Nephron (organoid): ENCODE data around the gene LRRC56.

Experiments used
- H3K27ac Mint-ChIP-seq, 3 experiments: 2 replicates each; pipeline ENCODE4 v1.8.0; 2020; ENCODE audit warnings: mixed read lengths in 3 of 3, mild to moderate bottlenecking in 2 of 3, moderate library complexity in 1 of 3
- H3K27me3 Mint-ChIP-seq: 2 replicates; pipeline ENCODE4 v1.8.0; 2021; ENCODE audit warnings: low read depth, mild to moderate bottlenecking, moderate library complexity, mixed read lengths
- H3K36me3 Mint-ChIP-seq: 2 replicates; pipeline ENCODE4 v1.8.0; 2020; ENCODE audit warnings: low read depth, mixed read lengths
- H3K4me1 Mint-ChIP-seq: 2 replicates; pipeline ENCODE4 v1.8.0; 2020; ENCODE audit warnings: mixed read lengths
- H3K4me3 Mint-ChIP-seq, 3 experiments: 2 replicates each; pipeline ENCODE4 v1.8.0; 2020; ENCODE audit warnings: mild to moderate bottlenecking in 3 of 3, mixed read lengths in 3 of 3, moderate library complexity in 2 of 3
- H3K9me3 Mint-ChIP-seq: 2 replicates; pipeline ENCODE4 v1.8.0; 2020; ENCODE audit warnings: mixed read lengths
- CTCF ChIP-seq, 3 experiments: fragments of 200-600 bp; sonication (generic); IDR thresholded peaks; one replicate each; pipeline ENCODE4 v1.5.0; 2021; ENCODE audit warnings: antibody characterized with exemption in 3 of 3; ENCODE audit not compliant: unreplicated experiment in 3 of 3

Gene LRRC56

GRCh38 chr11:601573-602245, 64.4 kb downstream of the LRRC56 start:
- no peaks in the 10 kb centered on the region for H3K27me3 Mint-ChIP-seq
- no peak overlapping the region for H3K4me3 Mint-ChIP-seq
- no peaks in the 10 kb centered on the region for H3K9me3 Mint-ChIP-seq
- H3K27ac Mint-ChIP-seq = no peak overlapping the region
- peaks cover 48% of the 10 kb centered on the region for H3K36me3 Mint-ChIP-seq
- no peaks in the 10 kb centered on the region for H3K4me1 Mint-ChIP-seq
- no peak for TF ChIP-seq CTCF (IDR thresholded peaks at IDR 0.05; ENCODE audit: unreplicated experiment in 3 of 3)

- Mint-ChIP-seq H3K4me3 (no peak overlapping the region), H3K9me3 (no peaks in the 10 kb centered on the region), H3K36me3 (peaks cover 48% of the 10 kb centered on the region), H3K27me3 (no peaks in the 10 kb centered on the region), H3K4me1 (no peaks in the 10 kb centered on the region), H3K27ac (no peak overlapping the region)
- TF ChIP-seq CTCF (IDR thresholded peaks at IDR 0.05; ENCODE audit: unreplicated experiment in 3 of 3) = no peak
Measured at GRCh38 chr11:603154-603553, 65.8 kb downstream of the LRRC56 start.
